ENCODE data around the gene METRN. TPM values are rescaled to one million over a fixed set of nuclear protein-coding genes. Genes with fewer than 3 reads are reported as not detected.

The METRN gene
- total RNA-seq, 4 donors from 2014 or later = 19.1 to 76.5 (median 26.7) TPM

DNA sequence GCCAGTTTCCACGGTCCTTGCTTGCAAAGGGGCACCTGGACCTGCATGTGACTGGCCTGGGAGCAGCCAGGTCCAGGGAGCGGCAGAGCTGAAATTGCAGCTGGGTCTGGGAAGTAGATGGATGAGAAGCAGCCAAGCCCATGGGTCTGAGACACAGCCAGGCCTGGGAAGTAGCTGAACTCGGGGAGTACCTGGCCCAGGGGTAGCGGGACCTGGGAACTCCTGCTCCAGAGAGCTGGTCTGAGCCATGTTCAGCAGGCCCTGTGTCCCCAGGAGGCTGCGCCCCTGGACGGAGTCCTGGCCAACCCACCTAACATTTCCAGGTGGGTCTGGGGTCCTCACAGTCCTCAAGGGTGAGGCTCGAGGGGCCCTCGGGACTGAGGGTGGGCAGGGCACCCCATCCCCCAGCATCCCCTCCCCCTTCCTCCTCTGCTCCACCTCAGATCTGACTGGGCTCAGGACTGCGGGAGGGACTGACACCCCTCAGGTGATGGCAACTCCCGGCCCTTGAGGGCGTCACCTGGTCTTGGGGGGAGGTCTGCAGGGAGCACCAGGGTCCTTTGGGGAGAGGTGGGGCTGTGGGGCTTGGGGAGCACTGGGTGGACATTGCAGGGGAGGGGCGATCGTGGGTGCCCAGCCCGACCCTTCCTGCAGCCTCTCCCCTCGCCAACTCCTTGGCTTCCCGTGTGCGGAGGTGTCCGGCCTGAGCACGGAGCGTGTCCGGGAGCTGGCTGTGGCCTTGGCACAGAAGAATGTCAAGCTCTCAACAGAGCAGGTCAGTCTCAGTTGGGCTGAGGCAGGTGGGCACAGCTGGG, 48.7 kb downstream of the METRN start:
- no peak overlapping the region for H3K27ac ChIP-seq
- peaks cover 0 to 6% of the 10 kb centered on the region in 2 donors for H3K4me1 ChIP-seq
- no peaks in the 10 kb centered on the region for H3K36me3 ChIP-seq
- H3K4me3 ChIP-seq = no peak overlapping the region
- H3K27me3 ChIP-seq = no peaks in the 10 kb centered on the region
- TF ChIP-seq, protein P1, sequence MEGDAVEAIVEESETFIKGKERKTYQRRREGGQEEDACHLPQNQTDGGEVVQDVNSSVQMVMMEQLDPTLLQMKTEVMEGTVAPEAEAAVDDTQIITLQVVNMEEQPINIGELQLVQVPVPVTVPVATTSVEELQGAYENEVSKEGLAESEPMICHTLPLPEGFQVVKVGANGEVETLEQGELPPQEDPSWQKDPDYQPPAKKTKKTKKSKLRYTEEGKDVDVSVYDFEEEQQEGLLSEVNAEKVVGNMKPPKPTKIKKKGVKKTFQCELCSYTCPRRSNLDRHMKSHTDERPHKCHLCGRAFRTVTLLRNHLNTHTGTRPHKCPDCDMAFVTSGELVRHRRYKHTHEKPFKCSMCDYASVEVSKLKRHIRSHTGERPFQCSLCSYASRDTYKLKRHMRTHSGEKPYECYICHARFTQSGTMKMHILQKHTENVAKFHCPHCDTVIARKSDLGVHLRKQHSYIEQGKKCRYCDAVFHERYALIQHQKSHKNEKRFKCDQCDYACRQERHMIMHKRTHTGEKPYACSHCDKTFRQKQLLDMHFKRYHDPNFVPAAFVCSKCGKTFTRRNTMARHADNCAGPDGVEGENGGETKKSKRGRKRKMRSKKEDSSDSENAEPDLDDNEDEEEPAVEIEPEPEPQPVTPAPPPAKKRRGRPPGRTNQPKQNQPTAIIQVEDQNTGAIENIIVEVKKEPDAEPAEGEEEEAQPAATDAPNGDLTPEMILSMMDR (IDR thresholded peaks at IDR 0.05) = no peak
- TF ChIP-seq POLR2A (IDR thresholded peaks at IDR 0.05) = no peak
- no peaks in the 10 kb centered on the region for H3K9me3 ChIP-seq
- intact Hi-C loops (cut with DNase I; ENCODE audit: low total_unique reads) = no loop called here
- no peak for DNase-seq

DNA sequence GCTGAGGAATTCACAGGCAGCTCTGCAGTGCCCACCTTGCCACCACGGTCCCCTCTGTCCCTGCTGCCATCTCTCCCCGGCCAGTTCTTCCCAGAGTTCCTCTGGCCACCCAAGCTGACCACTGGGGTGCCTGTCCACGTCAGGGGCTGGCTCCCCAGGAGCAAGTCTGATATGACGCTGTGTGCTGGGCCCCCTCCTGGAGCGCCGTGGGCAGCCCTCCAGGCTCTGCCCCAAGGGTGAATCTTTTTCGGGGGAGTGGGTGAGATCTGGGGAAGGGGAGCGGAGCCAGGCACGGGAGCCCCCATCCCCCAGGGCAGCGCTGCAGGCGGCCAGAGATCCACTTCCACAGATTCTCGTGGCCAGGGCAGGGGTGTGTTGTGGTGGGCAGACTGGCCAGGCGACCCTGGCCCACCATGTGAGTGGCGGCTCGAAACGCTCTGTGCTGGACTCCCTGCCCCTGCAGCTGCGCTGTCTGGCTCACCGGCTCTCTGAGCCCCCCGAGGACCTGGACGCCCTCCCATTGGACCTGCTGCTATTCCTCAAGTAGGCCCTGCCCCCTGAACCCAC, 49.3 kb downstream of the METRN start:
- DNase-seq = no peak

DNA sequence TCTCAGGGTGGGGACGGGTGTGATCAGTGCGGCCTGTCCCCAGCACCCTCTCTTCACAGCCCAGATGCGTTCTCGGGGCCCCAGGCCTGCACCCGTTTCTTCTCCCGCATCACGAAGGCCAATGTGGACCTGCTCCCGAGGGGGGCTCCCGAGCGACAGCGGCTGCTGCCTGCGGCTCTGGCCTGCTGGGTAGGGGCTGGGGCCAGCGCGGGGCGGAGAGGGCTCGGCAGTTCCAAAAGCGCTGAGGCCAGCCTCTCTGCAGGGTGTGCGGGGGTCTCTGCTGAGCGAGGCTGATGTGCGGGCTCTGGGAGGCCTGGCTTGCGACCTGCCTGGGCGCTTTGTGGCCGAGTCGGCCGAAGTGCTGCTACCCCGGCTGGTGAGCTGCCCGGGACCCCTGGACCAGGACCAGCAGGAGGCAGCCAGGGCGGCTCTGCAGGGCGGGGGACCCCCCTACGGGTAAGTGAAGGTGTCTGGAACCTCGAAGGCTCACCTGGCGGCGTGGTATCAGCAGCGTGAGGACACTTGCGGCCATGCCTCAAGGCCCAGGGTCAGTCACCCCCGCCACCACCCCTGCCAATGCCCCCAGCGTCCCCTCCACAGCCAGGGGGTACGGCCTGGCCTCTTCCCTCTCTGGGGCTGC, 50.0 kb downstream of the METRN start:
- Histone ChIP-seq H3K27me3 (no peaks in the 10 kb centered on the region), H3K4me3 (no peak overlapping the region), H3K36me3 (no peaks in the 10 kb centered on the region), H3K4me1 (peaks cover 0 to 6% of the 10 kb centered on the region in 2 donors), H3K9me3 (no peaks in the 10 kb centered on the region), H3K27ac (no peak overlapping the region)
- TF ChIP-seq, protein P1 (IDR thresholded peaks at IDR 0.05) = no peak
- no peak for TF ChIP-seq POLR2A (IDR thresholded peaks at IDR 0.05)
- intact Hi-C loops (cut with DNase I; ENCODE audit: low total_unique reads) = no loop called here
- DNase-seq = no peak

More for the DNA sequence above, 49.3 kb downstream of the METRN start:
- no peak for TF ChIP-seq POLR2A (IDR thresholded peaks at IDR 0.05)
- TF ChIP-seq, protein P1 (IDR thresholded peaks at IDR 0.05) = no peak
- Histone ChIP-seq H3K4me3 (no peak overlapping the region), H3K36me3 (no peaks in the 10 kb centered on the region), H3K9me3 (no peaks in the 10 kb centered on the region), H3K4me1 (peaks cover 0 to 6% of the 10 kb centered on the region in 2 donors), H3K27me3 (no peaks in the 10 kb centered on the region), H3K27ac (no peak overlapping the region)
- intact Hi-C loops (cut with DNase I; ENCODE audit: low total_unique reads) = no loop called here

DNA sequence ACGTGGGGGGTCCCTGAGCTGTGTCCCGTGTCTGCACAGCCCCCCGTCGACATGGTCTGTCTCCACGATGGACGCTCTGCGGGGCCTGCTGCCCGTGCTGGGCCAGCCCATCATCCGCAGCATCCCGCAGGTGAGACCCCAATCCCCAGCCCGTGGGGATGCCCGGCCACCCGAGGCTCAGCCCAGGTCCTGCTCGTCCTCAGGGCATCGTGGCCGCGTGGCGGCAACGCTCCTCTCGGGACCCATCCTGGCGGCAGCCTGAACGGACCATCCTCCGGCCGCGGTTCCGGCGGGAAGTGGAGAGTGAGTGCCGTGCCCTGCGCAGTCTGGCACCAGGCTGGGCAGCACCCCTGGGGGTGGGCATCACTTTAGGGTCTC, 50.6 kb downstream of the METRN start:
- Histone ChIP-seq H3K4me1 (peaks cover 0 to 5% of the 10 kb centered on the region in 2 donors), H3K9me3 (no peaks in the 10 kb centered on the region), H3K27me3 (no peaks in the 10 kb centered on the region), H3K36me3 (no peaks in the 10 kb centered on the region), H3K27ac (no peak overlapping the region), H3K4me3 (no peak overlapping the region)
- no peak for DNase-seq
- intact Hi-C loops (cut with DNase I; ENCODE audit: low total_unique reads) = no loop called here
- TF ChIP-seq, protein P1 (IDR thresholded peaks at IDR 0.05) = no peak
- no peak for TF ChIP-seq POLR2A (IDR thresholded peaks at IDR 0.05)
